Endothelial cell of umbilical vein (primary cell): ENCODE results near the gene KLHL42. TPM values are rescaled to one million over a fixed set of nuclear protein-coding genes. Genes with fewer than 3 reads are reported as not detected.

Source experiments
- BruUV-seq: library from RNA; stranded (reverse); fragments of 400-500 nt; replicated peaks from 2 replicates; lab custom pipeline; 2021; lab: Mats Ljungman, UMichigan
- CTCF ChIA-PET: fragments of 300-600, 350-600 bp; sonication (Branson Sonifier 250); formaldehyde crosslinking; loops from one replicate; lab custom pipeline; 2021; ENCODE audit warnings: antibody characterized with exemption, inconsistent platforms; lab: Charles Lee
- POLR2A ChIA-PET: fragments of 300-600, 350-600 bp; sonication (Branson Sonifier 250); formaldehyde crosslinking; loops from one replicate; lab custom pipeline; 2021; ENCODE audit warnings: antibody characterized with exemption, inconsistent platforms; lab: Charles Lee
- DNase-seq: peaks from one replicate; pipeline ENCODE4 v3.0.0-alpha.2; 2011; ENCODE audit warnings: low read depth, low spot score
- FAIRE-seq: peaks from 2 replicates; lab custom pipeline; 2011; peaks lifted over from hg19 to GRCh38; lab: Jason Lieb, UNC
- H2AFZ ChIP-seq: 2 replicates; pipeline ENCODE4 v1.6.0; 2012; ENCODE audit warnings: low read depth, low read length, control low read depth, inconsistent platforms
- H3K27ac ChIP-seq: 2 replicates; pipeline ENCODE4 v1.5.1; 2011; ENCODE audit warnings: low read depth, mild to moderate bottlenecking, control low read depth, low read length, moderate library complexity; ENCODE audit not compliant: insufficient read depth
- H3K27me3 ChIP-seq, 2 experiments: 2 replicates each; pipeline versions ENCODE4 v1.6.0 to v1.6.1; 2011; ENCODE audit warnings: low read length in 2 of 2, mixed read lengths in 1 of 2; ENCODE audit not compliant: control insufficient read depth in 2 of 2, insufficient read depth in 2 of 2
- H3K36me3 ChIP-seq, 2 experiments: 2 replicates in 1 of 2; 3 replicates in 1 of 2; pipeline ENCODE4 v1.5.1; 2011; ENCODE audit warnings: low read length in 2 of 2, mild to moderate bottlenecking in 1 of 2, moderate library complexity in 1 of 2; ENCODE audit not compliant: control insufficient read depth in 2 of 2, insufficient read depth in 2 of 2; ENCODE audit errors: extremely low read depth in 1 of 2
- H3K4me1 ChIP-seq: 3 replicates; pipeline ENCODE4 v1.5.1; 2011; ENCODE audit warnings: mild to moderate bottlenecking, low read length; ENCODE audit not compliant: control insufficient read depth, insufficient read depth; ENCODE audit errors: extremely low read depth
- H3K4me2 ChIP-seq: 2 replicates; pipeline ENCODE4 v1.6.1; 2011; ENCODE audit warnings: low read length, control low read depth, mixed read lengths; ENCODE audit not compliant: insufficient read depth
- H3K4me3 ChIP-seq, 3 experiments: fragments of 200-600 bp in 1 of 3; sonication (generic), shearing (Covaris generic) in 1 of 3; replicated peaks in 1 of 3; 2 replicates each; pipeline ENCODE4 v1.5.1; 2011 to 2016; ENCODE audit warnings: control low read depth in 3 of 3, low read length in 3 of 3, mild to moderate bottlenecking in 2 of 3, inconsistent platforms in 1 of 3, low read depth in 1 of 3, moderate library complexity in 1 of 3; ENCODE audit not compliant: insufficient read depth in 1 of 3
- H3K79me2 ChIP-seq: 2 replicates; pipeline ENCODE4 v1.6.0; 2012; ENCODE audit warnings: low read length, inconsistent platforms; ENCODE audit not compliant: control insufficient read depth, insufficient read depth
- H3K9ac ChIP-seq: replicated peaks from 2 replicates; pipeline ENCODE3; 2011; ENCODE audit warnings: low read length, control low read depth; ENCODE audit not compliant: insufficient read depth; ENCODE audit errors: extremely low read depth
- H3K9me1 ChIP-seq: replicated peaks from 3 replicates; pipeline ENCODE4 v1.6.0; 2011; ENCODE audit warnings: mild to moderate bottlenecking, low read length; ENCODE audit not compliant: control insufficient read depth, insufficient read depth; ENCODE audit errors: extremely low read depth
- H3K9me3 ChIP-seq: replicated peaks from 2 replicates; pipeline ENCODE4 v1.5.1; 2012; ENCODE audit warnings: low read length, inconsistent platforms; ENCODE audit not compliant: control insufficient read depth, insufficient read depth
- H4K20me1 ChIP-seq: replicated peaks from 2 replicates; pipeline ENCODE3; 2011; ENCODE audit warnings: mild to moderate bottlenecking, low read length; ENCODE audit not compliant: control insufficient read depth, insufficient read depth; ENCODE audit errors: extremely low read depth
- CTCF ChIP-seq, 2 donors: IDR thresholded peaks; 1 replicate in 1 of 2; 2 replicates in 1 of 2; pipeline ENCODE4 v1.5.1; 2011; ENCODE audit warnings: low read length in 2 of 2, mild to moderate bottlenecking in 2 of 2, moderate library complexity in 2 of 2, control low read depth in 1 of 2, inconsistent platforms in 1 of 2, low read depth in 1 of 2; ENCODE audit not compliant: insufficient read depth in 1 of 2; ENCODE audit errors: extremely low read depth in 1 of 2
- EZH2 ChIP-seq: IDR thresholded peaks from 2 replicates; pipeline ENCODE4 v1.6.1; 2012; ENCODE audit warnings: borderline replicate concordance, low read depth, mild to moderate bottlenecking, moderate library complexity, low read length, inconsistent platforms; ENCODE audit not compliant: severe bottlenecking
- FOS ChIP-seq: IDR thresholded peaks from 2 replicates; pipeline ENCODE4 v1.6.1; 2011; ENCODE audit warnings: mild to moderate bottlenecking, low read length, moderate library complexity, borderline replicate concordance; ENCODE audit not compliant: insufficient read depth
- GATA2 ChIP-seq: IDR thresholded peaks from 2 replicates; pipeline ENCODE4 v1.7.0; 2011; ENCODE audit warnings: low read depth, mild to moderate bottlenecking, moderate library complexity, mixed read lengths, low read length; ENCODE audit not compliant: insufficient read length, insufficient read depth
- JUN ChIP-seq: IDR thresholded peaks from 2 replicates; pipeline ENCODE4 v1.6.1; 2011; ENCODE audit warnings: borderline replicate concordance, low read depth; ENCODE audit not compliant: insufficient read length, insufficient read depth
- MAX ChIP-seq: IDR thresholded peaks from 2 replicates; pipeline ENCODE4 v1.6.1; 2011; ENCODE audit not compliant: insufficient read depth, insufficient read length
- MYC ChIP-seq: IDR thresholded peaks from one replicate; pipeline ENCODE4 v1.6.1; 2011; ENCODE audit warnings: mild to moderate bottlenecking, low read depth, low read length
- POLR2A ChIP-seq: IDR thresholded peaks from 2 replicates; pipeline ENCODE4 v1.6.1; 2012; ENCODE audit warnings: low read depth, mild to moderate bottlenecking, control low read depth, low read length
- POLR2AphosphoS5 ChIP-seq: IDR thresholded peaks from 2 replicates; pipeline ENCODE4 v1.6.1; 2012; ENCODE audit warnings: low read depth, mild to moderate bottlenecking, control low read depth, low read length, moderate library complexity; ENCODE audit not compliant: insufficient read depth
- dilution Hi-C: fragments of 300-500 bp; cut with MboI; formaldehyde crosslinking; loops from one replicate; pipeline ENCODE4 v1.15.0; 2019; ENCODE audit warnings: low sequenced_read_pairs; ENCODE audit not compliant: extremely low pct_ligation_motif_present
- intact Hi-C: fragments of 100-400 bp; cut with micrococcal nuclease; formaldehyde crosslinking; loops from one replicate; pipeline ENCODE4 v1.10.0; 2022
- polyA plus RNA-seq, 4 experiments: library from polyadenylated mRNA; depleted of rRNA in 3 of 4; stranded (reverse) in 3 of 4; unstranded in 1 of 4; fragments of >200 nt; gene quantifications; 2 replicates each; pipeline versions ENCODE4 v1.2.1 to v1.2.3, GENCODE V29; 2011 to 2012; ENCODE audit warnings: missing spikeins in 1 of 4
- total RNA-seq: library from RNA; stranded (reverse); gene quantifications from 2 replicates; pipeline ENCODE4 v1.2.3, GENCODE V29; 2021

Gene KLHL42
- total and polyA plus RNA-seq, 2 donors (not counting 3 experiments of a cell fraction or from before 2014, with no cell fraction given): 20.1 to 36.2 TPM

- Histone ChIP-seq H3K79me2 (no peaks in the 10 kb centered on the region), H3K4me1 (peaks cover 12% of the 10 kb centered on the region), H3K36me3 (no peaks in the 10 kb centered on the region), H3K9me1 (no peaks in the 10 kb centered on the region), H3K27ac (no peak overlapping the region), H2AFZ (no peak overlapping the region), H3K9me3 (no peaks in the 10 kb centered on the region), H3K9ac (no peak overlapping the region), H4K20me1 (no peaks in the 10 kb centered on the region), H3K4me3 (no peak overlapping the region), H3K27me3 (peaks cover 1 to 2% of the 10 kb centered on the region in 2 experiments), H3K4me2 (no peak overlapping the region)
- no peak for FAIRE-seq
- DNase-seq: no peak
- ChIA-PET CTCF (interaction anchor here (0.7 to 1.6 kb wide), 4 partner anchors 11 to 97 kb away, joined by 3 to 9 read pairs (median 4); no protein-coding TSS in a partner anchor), POLR2A (no interaction called here)
- dilution Hi-C loops: no loop called here
- intact Hi-C loops: no loop called here
- TF ChIP-seq GATA2 (no peak), MAX (no peak), POLR2A (no peak), FOS (no peak), MYC (no peak)
- no TSS peak for BruUV-seq
Measured at GRCh38 chr12:27843714-27844245, 63.7 kb downstream of the KLHL42 start.

- Histone ChIP-seq H3K9me3 (no peaks in the 10 kb centered on the region), H2AFZ (no peak overlapping the region), H3K27ac (no peak overlapping the region), H3K4me2 (no peak overlapping the region), H3K4me3 (no peak overlapping the region), H3K9ac (no peak overlapping the region), H3K36me3 (no peaks in the 10 kb centered on the region), H3K4me1 (peaks cover 12% of the 10 kb centered on the region), H3K79me2 (no peaks in the 10 kb centered on the region), H3K27me3 (peaks cover 1 to 2% of the 10 kb centered on the region in 2 experiments), H3K9me1 (no peaks in the 10 kb centered on the region), H4K20me1 (no peaks in the 10 kb centered on the region)
- DNase-seq (no peak), FAIRE-seq (no peak)
- intact Hi-C loops: no loop called here
- ChIA-PET CTCF (interaction anchor here (0.7 to 1.6 kb wide), 5 partner anchors 10 to 97 kb away, joined by 3 to 9 read pairs (median 3); no protein-coding TSS in a partner anchor), POLR2A (no interaction called here)
- no TSS peak for BruUV-seq
- dilution Hi-C loops: no loop called here
- TF ChIP-seq POLR2A: no peak
- TF ChIP-seq JUN: no peak
- TF ChIP-seq MYC: no peak
- TF ChIP-seq EZH2: no peak
- no peak for TF ChIP-seq MAX
- no peak for TF ChIP-seq FOS
- no peak for TF ChIP-seq CTCF (IDR thresholded peaks at IDR 0.05; ENCODE audit: extremely low read depth in 1 of 2, insufficient read depth in 1 of 2, low read depth in 1 of 2, low read length in 2 of 2)
- TF ChIP-seq GATA2: no peak
- TF ChIP-seq POLR2AphosphoS5: no peak
Measured at GRCh38 chr12:27844366-27845090, 64.5 kb downstream of the KLHL42 start.
